ENCODE data around the gene SREBF2.
A peak's percentile ranks its signal among the peaks of the same experiment; 100 is the strongest.

The SREBF2 gene

DNA sequence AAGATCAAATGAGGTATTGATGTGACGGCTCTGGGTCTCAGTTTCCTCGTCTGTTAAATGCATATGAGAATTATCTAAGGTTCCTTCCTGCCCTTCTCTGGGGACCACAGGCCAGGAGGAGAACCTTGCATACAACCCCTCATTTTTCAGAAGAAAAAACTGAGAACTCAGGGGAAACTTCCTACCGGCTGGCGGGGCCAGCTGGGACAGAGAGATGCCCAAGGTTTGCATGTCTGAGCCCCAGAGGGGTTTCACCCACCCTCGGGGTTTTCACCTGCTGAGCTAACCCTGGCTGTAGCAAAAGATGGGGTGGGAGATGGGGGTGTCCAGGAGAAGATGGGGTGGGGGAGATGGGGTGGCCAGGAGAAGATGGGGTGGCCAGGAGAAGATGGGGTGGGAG is 89.4 kb downstream of the SREBF2 start:
- no peak for DNase-seq (ENCODE audit: low spot score)

DNA sequence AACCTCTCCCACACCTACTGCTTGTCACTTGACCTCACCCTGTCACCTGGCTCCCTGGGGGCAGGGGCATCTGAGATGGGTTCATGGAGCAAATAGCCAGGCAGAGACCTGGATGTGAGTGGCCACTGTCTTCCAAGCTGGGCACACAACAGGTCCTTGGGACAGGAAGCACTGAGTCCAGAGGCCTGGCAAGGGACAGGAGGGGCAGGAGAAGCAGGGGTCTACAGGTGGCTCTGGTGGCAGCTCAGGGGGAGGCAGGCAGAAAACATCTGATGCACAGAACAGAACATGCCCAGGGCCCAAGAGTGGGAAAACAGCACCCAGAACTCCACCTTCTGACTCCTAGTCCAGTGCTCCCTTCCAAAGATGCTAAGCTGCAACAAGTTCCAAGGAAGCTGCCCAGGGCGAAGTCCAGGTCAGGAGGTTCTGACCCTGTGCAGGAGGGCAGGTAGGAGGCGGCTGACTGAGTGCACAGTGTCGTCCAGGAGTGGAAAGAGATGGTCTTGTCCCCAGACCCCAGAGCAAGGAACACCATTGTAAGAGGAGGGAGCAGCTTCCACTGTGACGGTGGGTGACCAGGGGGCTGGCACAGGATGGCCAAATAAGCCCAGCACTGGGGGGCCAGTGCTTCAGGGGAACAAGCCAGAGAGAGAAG is 90.2 kb downstream of the SREBF2 start:
- no peak for DNase-seq (ENCODE audit: low spot score)

DNA sequence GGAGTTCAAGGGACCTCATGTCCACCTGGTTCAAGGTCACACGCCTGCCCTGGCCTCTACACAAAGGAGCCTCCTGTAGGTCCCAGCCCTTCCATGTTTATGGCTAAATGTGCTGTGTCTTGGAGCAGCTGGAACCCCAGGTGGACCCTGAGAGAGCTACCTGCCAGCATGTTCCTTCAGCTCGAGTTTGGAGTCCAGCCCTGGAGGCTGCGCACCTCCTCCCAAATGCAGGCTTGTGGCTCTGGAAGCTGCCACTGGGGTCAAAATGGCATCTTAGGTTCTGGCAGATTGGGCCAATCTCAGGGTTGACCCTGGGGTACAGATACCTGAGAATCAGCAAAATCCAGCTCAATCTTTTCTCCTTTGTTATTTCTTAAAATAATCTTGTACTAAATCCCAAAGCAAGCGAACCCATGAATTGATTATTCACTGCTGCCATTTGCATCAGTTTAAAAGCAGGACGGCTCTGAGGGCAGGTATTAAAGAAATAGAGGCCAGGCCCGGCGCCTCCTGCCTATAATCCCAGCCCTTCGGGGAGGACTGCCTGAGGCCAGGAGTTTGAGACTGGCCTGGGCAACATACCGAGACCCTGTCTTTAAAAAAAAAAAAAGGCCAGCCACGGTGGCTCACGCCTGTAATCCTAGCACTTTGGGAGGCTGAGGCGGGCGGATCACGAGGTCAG is 90.8 kb downstream of the SREBF2 start:
- no peak for DNase-seq (ENCODE audit: low spot score)

DNA sequence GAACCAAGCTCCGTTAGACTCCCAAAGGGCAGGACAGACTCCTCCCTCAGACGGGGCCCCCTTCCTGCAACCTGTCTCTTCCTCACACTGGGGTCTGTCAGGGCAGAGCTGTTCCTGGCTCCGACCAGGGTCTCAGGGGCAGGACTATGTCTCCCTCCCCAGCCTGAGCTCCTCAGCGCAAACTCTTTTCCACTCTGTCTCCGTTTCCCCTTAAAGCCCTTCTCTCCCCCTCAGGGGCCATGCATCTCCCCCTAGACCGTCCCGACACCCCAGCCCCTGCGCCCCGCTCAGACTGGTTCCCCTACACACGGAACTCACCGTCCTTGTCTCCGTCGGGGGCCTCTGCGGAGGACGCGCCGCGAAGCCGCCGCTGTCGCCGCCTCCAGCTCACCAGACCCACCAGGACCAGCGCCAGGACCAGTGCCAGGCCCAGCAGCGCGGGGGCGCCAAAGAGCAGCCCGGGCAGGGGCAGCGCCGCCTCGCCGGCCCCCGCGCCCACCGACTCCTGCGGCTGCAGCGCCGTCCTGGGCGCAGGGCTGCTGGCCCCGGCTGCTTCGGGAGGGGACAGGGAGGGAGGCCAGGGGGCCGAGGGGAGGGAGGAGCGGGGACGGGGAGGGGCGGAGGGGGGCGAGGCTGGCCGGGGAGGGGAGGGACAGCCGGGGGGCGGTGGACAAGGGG is 93.0 kb downstream of the SREBF2 start:
- peak; percentile 88 for DNase-seq (ENCODE audit: low spot score)

DNA sequence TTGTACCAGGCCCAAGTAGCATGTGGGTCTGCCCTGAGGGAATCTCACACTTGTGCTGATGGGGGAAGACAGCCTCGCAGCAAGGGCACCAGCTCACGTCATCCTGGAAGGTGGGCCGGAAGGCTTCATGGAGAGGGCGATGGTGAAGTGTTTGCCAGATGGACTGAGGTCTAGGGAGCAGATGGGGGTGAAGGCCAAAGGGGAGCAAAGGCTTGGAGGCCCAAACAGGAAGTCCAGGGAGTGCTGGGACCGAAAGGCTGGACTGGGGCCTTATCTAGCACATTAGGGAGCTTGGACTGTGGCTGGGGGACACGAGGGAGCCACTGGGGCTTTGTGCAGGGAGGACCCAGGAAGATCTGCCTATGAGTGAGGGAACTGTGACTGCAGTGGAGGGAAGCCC is 94.9 kb downstream of the SREBF2 start:
- no peak for DNase-seq (ENCODE audit: low spot score)

DNA sequence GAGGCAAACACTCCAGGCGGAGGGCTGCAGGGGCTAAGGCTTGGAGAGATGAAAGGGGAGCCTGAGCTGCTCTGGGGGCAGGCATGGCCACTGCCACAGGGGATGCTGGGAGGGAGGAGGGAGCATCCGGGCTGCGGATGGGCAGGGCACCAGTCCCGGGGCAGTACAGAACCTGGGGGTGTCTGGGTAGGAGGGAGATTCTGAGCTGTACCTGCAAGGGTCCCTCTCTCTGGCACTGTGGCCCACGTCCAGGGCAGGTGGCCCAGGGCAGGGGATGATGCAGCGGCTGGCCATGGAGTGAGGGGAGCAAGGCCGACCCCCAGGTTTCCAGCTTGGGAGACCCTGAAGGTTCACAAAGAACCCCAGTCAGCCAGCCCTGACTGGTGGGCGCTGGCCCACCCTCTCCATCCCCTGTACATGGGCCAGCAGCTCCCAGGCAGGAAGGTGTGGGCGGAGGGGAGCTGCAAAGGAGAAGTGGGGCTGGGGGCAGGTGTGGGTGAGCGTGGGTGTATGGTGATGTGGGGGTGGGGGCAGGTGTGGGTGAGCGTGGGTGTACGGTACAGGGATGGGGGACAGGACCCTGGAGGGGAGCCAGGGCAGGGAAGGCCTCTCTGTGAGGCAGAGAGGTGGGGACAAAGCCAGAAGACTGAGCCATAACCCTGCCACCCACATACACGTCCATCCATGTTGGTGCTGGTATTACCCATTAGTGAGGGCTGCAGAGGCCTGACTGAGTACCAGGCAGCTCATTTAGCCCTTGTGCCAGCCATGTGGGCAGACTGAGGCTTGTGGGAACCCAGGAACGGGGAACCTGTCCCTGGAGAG is 95.9 kb downstream of the SREBF2 start:
- DNase-seq (ENCODE audit: low spot score), result no peak

DNA sequence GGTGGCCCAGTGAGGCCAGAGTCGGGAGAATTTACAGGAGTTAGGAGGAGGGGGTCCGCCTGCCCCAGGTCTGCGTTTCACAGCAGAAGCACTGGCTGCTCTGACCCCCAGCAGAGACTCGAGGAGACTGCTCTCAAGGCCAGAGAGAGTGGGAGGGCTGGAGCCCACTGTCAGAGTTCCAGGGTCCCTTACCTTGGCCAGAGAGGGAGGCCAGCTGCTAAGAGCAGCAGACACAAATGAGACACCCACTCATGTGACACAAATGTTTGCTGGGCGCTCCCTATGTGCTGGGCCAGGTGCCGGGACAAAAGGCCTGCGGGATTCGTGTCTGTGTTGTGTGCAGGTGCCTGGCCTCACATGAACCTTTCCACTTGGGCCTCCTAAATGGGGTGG is 96.5 kb downstream of the SREBF2 start:
- no peak for DNase-seq (ENCODE audit: low spot score)

DNA sequence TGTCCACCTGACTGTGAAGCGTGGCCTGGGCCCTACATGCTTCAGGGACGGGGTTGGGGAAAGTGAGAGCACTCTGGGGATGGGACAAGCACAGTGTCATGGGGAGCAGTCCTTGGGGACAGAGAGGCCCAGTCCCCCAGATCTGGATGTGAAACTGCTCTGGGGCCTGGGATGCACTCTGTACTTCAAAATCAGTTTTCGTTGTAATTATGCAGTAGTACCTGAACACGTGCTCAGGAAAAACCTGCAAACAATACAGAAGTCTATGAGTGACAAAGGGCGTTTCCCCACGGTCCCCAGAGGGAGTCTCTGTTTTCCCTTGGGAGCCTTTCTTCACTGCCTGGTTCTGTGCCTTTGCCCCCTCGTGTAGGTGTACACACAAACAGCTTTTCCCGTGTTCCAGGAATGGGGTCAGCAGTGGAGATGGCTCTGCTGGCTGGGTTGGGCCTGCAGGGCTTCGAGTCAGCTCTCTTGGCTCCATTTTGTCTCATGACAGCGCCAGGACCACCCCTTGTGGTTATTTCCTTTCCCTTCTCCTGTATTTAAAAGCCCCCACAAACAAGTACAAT is 98.9 kb downstream of the SREBF2 start:
- no peak for DNase-seq (ENCODE audit: low spot score)

DNA sequence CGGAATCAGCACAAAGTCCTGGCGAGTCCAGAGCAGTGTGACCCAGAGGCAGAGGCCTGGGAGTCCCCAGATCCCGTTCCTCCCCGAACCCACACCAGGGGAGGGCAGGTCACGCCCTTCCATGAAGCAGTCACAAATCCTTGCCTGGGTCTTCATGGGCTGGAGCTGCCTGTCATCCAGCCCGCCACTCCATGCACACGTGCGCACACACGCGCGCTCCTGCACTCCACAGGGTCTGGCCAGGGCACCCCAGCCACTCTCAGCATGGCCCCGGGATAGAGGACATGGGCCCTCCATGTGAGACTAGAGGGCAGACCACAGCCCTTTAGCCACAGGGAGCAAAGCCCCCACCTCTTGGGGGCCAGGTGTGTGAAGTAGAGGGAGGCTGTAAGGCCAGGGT is 99.4 kb downstream of the SREBF2 start:
- DNase-seq (ENCODE audit: low spot score), result no peak

DNA sequence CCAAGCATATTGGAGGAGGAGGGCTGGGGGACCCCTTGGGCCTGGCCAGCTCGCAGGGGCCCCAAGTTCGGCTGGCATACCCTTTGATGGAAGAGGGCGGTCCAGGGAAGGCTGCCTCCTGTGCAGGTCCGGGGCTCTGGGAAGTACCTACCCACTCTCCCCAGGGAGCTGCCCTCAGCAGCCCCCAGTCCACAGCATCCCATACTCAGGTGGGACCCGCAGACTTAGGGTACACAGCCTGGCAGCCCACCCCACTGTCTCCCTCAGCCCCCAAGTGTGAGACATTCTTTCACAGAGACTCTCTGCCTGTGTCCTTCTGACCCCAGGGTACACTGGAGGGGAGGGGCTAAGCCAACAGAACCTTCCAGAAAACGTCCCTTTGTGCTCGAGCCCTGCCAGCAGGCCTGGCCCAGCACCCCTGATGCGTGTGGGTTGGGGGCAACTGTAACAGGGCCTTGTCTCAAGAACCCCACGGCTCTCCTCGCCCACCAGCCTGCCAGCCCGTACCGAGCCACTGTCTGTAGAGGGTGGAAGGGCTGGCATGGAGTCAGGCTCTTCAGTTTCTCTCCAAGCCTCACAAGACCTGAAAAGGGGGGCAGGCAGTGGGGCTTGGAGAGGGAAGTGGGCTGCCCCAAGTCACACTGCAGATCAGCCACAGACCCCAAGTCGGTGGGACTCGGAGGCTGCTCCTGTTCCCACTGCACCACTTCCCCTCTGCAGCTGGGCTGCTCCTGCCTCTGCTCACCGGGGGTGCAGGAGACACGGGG is 100.7 kb downstream of the SREBF2 start:
- no peak for DNase-seq (ENCODE audit: low spot score)

DNA sequence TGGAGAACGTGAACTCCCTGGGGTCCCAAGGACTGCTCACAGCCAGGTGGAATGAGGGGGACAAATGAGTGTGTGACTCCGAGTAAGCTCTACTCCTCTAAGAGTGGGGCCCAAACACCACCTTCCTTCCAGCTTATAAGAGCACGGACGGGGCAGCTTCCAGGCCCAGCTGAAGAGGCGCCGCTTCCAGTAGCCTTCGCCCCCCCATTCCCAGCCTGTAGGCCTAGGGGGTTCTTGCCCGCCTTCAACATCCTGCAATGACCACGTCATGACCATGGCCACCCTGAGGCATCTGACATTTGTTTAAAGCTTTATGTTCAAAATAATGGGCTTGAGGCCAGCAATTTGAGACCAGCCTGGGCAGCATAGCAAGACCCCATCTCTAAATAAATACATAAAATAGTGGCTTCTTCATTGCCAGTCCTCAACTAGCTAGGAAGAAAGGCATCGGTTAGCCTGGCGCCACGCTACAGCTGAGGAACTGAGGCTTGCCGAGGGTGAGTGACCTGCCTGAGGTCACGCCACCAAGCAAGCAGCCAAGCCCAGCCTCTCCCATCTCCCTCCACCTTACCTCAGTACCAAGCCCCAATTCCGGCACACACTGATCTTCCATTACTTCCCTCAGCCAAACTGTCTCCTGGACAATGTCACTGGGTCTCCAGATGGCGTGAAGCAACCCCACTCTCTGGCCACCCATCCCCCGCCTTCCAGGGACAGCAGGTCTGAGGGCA is 101.5 kb downstream of the SREBF2 start:
- DNase-seq (ENCODE audit: low spot score), result no peak

DNA sequence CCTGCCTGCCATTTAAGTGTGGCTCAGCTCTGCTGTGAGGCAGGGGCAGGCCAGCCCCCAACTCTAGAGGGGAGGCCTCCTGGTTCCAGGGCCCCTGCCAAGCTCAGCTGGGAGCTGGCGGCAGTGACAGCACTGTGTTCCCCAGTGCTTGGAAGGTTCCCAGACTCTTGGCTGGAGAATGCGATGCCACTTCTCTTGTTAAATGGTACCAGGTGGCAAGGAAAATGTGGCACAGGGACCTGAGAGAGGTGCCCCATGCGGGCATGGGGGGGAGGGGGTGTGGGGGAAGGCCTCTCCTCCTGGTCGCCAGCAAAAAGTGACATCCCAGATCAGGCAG is 102.1 kb downstream of the SREBF2 start:
- DNase-seq (ENCODE audit: low spot score), result no peak

DNA sequence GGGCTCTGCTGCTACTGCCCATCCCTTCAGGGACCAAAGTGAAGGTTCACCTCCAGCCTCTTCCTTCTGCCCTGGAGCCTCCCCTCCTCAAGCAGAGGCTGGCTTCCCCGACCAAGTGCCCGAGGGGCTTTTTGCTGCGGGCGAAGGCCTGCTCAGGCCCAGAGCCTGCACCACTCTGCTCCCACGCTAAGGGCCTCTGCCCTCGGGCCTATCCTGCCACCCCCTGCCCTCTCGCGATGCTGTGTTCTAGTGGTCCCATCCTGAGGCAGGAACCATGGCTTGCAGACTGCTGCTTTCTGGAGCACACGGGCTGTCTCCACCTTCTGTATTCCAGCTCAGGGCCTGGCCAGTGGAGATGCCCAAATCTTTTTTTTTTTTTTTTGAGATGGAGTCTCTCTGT is 102.6 kb downstream of the SREBF2 start:
- DNase-seq (ENCODE audit: low spot score), result no peak

DNA sequence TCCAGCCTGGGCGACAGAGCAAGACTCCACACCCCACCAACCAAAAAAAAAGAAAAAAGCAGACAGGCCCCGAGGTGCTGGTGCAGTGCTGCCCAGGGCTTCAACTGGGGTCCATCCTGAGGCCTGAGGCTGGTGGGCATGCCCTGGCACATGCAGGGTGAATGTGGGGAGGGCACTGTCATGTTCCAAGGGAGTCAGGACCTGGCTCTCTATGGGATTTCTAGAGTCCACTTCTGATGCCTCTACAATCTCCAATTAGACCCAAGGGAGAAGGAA is 103.9 kb downstream of the SREBF2 start:
- DNase-seq (ENCODE audit: low spot score), result no peak

DNA sequence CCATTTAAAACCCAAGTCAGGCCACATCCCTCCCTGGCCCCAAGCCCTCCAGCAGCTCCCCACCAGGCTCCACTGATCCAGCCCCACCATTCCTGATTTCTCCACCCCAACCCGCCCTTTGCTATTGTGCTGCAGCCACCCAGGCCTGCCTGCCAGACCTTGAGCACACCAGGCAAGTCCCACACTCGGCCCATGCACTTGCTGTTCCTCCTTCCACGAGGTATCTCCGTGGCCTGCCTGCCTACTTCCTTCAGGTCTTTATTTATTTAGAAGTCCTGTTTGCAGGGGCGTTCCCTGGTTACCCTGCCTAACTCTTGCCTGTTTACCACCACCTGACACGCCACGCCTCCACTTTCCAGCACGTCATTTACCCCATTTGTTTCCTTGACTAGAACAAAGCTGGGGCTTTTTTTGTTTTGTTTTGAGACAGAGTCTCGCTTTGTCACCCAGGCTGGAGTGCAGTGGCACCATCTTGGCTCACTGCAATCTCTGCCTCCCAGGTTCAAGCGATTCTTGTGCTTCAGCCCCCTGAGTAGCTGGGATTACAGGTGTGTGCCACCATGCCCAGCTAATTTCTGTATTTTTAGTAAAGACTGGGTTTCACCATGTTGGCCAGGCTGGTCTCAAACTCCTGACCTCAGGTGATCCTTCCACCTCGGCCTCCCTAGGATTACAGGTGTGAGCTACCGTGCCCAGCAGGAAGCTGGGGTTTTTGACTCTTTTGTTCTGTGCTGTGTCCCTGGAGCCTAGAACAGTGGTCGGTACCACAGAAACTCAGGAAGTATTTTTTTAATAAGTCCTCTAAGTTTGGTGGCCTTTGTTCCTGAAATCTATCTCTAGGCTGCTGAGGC is 107.3 kb downstream of the SREBF2 start:
- no peak for DNase-seq (ENCODE audit: low spot score)

DNA sequence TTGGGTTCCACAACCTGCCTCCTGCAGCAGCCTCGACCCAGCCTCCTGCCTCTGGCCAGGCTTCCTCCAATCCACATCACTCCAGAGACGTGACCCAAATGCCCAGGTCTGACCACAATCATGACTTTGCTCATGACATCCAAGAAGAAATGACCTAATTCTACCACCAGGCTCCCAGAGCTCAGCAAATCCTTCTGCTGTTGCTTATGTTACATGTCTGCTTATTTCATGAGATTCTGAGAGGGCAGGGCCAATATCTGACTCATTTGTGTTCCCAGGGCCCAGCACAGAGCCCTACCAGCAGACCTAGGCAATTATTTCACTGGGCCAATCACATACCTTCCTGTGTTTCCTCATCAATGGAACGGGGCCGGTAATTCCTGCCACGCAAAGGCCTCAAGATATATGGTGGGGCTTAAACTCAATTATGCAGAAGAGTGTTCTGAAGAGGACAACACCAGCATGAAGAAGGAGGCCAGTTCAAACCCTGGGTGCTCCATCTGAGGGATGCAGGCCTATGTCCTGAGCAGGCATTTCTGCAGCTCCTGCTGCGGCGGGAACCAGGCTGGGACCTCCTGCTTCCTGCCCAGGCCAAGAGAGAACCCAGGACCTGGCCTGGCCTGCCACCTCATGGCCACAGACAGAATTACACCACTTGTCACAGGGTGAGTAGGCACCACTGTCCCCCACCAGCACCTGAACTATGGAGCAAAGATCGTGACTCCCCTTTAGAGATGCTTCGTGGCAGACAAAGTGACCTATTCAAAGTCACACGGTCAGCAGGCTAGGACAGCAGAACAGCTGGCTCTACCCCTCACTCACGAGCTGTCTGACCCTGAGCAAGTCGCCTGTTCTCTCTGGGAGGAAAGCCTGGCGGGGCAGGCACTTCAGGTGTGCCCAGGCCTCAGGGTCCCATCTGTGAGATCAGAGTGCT is 108.2 kb downstream of the SREBF2 start:
- DNase-seq (ENCODE audit: low spot score), result peak; percentile 84

DNA sequence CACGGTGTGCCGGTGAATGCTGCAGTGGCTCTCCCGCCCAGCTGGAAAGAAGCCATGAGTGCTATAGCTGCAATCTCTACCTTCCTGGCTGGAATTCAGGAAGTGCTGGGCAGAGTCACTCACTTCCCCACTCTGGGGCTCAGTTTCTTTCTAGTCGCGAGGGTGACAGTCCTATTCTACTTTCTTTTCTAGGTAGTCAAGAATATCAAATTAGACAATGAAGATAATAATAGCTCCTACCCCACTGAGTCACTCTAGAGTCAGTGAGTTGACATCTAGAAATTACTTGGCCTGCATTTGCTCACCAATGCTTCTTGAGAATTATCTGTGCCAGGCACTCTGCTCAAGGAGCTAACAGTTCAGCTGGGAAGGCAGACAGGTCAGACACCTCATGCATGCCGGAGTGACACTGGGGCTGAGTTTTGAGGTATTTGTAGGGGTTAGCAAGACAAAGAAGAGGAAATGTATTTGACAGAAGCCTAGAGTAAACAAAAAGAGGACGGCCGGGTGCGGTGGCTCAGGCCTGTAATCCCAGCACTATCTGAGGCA is 110.8 kb downstream of the SREBF2 start:
- DNase-seq (ENCODE audit: low spot score), result no peak

DNA sequence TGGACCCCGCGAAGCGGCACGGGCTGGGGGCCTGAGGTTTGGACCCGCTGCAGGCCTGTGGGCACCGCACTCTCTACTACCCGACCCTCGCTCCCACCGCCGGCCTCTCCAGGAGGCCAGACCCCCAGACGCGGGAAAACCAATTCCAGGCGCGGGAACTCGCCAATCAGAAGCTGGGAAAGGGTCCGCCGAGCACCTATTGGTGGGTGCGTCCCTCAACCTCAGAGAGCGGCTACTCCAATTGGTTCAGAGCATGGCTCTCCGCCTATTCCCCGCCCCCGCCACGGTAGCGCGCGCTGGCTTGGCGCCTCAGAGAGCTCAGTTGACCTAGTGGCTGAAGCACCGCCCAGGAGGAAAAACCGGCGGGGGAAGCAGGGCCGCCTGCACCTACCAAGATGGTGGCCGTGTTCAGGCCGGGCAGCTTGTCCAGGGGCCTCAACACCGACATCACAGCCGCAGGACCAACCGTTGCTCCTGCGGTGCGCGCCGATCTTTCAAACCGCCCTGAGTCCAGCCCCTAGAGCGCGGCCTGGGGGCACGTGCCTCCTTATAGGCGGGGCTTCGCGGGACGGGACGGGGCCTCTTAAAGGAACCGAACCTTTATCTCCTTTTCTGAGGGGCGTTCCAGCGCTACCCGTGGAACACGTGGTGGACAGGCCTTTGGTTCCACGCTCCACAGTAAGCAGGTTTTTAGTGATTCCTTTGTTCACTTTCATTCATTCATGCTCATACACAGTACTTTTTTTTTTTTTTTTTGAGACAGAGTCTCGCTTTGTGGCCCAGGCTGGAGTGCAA is 113.9 kb downstream of the SREBF2 start, which contains the start of gene CENPM:
Gene CENPM (minus strand): TSS at position 524 of the 795 bp plus-strand sequence. CDS start 76 bp downstream, at position 448.
- DNase-seq (ENCODE audit: low spot score), result peak; percentile 98
